ENCODE results near the gene XKR7. TPM values are rescaled to one million over a fixed set of nuclear protein-coding genes. Genes with fewer than 3 reads are reported as not detected.

The XKR7 gene
- total RNA-seq, 2 donors from 2014 or later, result not detected

DNA sequence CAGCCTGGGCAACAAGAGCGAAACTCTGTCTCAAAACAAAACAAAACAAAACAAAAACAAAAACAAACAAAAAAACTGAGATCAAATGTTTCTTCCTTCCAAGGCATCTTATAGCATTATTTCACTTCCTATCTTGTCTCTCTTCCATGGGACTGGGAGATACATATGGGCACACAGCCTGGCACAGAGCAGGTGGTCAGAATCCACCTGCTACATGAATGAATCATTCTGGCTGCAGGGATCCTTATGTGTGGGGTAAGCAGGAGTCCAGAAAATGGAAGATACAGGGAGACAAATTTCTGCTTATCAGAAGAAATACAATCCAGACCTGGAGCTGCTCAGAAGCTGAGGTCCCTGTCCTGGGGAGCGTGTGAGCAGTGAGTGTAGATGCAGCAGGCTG, 24.1 kb downstream of the XKR7 start:
- Mint-ChIP-seq H3K27me3 (ENCODE audit: low read depth) (peaks cover 35% of the 10 kb centered on the region), H3K4me3 (no peak overlapping the region), H3K4me1 (ENCODE audit: low read depth) (peaks cover 14% of the 10 kb centered on the region), H3K36me3 (ENCODE audit: insufficient read depth in 2 of 2) (no peaks in the 10 kb centered on the region), H3K9me3 (no peaks in the 10 kb centered on the region), H3K27ac (no peak overlapping the region)
- DNase-seq, result no peak
- no peak for ATAC-seq (replicated peaks in 1 of 2)

DNA sequence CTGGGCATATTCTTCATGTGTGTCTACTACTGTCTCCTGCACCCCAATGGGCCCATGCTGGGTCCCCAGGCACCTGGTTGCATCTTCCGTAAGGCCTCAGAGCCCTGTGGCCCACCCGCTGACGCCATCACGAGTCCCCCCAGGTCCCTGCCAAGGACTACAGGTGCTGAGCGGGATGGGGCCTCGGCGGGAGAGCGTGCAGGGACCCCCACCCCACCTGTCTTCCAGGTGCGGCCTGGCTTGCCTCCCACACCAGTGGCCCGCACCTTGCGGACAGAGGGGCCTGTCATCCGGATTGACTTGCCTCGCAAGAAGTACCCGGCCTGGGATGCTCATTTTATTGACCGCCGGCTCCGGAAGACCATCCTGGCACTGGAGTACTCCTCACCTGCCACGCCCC, 29.0 kb downstream of the XKR7 start:
- Mint-ChIP-seq H3K4me3 (no peak overlapping the region), H3K4me1 (ENCODE audit: low read depth) (peaks cover 9% of the 10 kb centered on the region), H3K36me3 (ENCODE audit: insufficient read depth in 2 of 2) (no peaks in the 10 kb centered on the region), H3K27ac (no peak overlapping the region), H3K27me3 (ENCODE audit: low read depth) (peaks cover 35% of the 10 kb centered on the region), H3K9me3 (no peaks in the 10 kb centered on the region)
- no peak for ATAC-seq (replicated peaks in 1 of 2)
- DNase-seq, result no peak

DNA sequence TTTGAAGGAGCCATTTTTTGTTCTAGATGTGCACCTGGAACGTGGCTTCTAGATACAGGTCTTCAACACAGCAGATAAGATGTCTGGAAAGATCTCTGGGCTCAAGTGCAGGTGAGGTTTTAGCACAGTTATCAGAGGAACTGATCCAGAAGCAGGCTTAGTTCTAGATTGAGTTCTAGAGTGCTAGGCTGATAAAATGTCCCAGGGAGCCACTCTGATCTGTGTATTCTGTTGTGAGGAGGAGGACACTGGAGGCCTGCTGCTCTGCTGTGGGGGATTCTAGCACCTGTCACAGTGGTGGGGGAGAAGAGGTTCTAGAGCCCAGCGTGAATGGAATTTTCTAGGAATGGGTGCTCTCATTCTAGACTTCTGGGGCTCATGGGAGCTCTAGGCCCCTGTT, 30.3 kb downstream of the XKR7 start:
- peaks cover 32% of the 10 kb centered on the region for H3K27me3 Mint-ChIP-seq (ENCODE audit: low read depth)

DNA sequence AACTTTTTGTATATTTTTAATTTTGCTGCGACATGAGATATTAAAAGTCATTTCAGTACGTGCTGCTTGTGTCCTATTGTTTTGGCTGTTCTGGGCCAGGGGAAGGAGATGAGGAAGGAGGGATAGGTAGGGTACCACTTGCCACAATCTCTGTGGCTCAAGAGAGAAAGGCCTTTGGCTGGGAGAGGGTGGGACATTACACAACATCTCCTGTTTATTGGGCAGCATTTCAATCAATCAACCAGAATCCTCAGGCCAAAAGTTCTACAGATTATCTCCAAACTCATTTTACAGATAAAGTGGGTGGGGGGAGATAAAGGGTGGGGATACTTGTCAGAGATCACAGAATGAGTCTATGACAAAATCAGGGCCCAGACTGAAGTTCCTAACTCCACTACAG, 35.4 kb downstream of the XKR7 start:
- no peak for DNase-seq
- ATAC-seq (replicated peaks in 1 of 2), result no peak
- no peak overlapping the region for H3K27ac Mint-ChIP-seq
- no peaks in the 10 kb centered on the region for H3K9me3 Mint-ChIP-seq
- H3K4me1 Mint-ChIP-seq (ENCODE audit: low read depth), result no peaks in the 10 kb centered on the region
- H3K27me3 Mint-ChIP-seq (ENCODE audit: low read depth), result peaks cover 10% of the 10 kb centered on the region
- no peak overlapping the region for H3K4me3 Mint-ChIP-seq
- no peaks in the 10 kb centered on the region for H3K36me3 Mint-ChIP-seq (ENCODE audit: insufficient read depth in 2 of 2)

More for the DNA sequence above, 30.3 kb downstream of the XKR7 start:
- H3K27ac Mint-ChIP-seq, result no peak overlapping the region
- ATAC-seq (replicated peaks in 1 of 2) (no peak), DNase-seq (no peak)
- H3K9me3 Mint-ChIP-seq, result no peaks in the 10 kb centered on the region
- H3K36me3 Mint-ChIP-seq (ENCODE audit: insufficient read depth in 2 of 2), result no peaks in the 10 kb centered on the region
- H3K4me1 Mint-ChIP-seq (ENCODE audit: low read depth), result peaks cover 9% of the 10 kb centered on the region
- no peak overlapping the region for H3K4me3 Mint-ChIP-seq

DNA sequence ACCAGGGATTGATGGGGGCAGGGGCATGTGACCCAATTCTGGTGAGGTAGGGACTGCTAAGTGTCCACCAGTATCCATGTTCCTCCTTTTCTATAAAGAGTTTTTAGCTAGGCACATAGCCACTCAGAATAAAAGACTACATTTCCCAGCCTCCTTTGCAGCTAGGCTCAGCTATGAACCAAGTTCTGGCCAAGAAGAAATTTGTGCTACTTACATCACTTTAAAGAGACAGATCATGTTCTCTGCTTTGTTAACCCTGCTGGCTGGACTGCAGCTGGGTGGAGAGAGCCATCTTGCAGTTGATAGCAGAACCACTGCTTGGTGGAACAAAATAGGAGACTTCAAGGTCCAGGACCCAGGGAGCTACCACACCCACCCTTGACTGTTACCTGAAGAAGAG, 37.0 kb downstream of the XKR7 start:
- Mint-ChIP-seq H3K9me3 (no peaks in the 10 kb centered on the region), H3K27me3 (ENCODE audit: low read depth) (peaks cover 14% of the 10 kb centered on the region), H3K27ac (no peak overlapping the region), H3K36me3 (ENCODE audit: insufficient read depth in 2 of 2) (no peaks in the 10 kb centered on the region), H3K4me3 (no peak overlapping the region), H3K4me1 (ENCODE audit: low read depth) (no peaks in the 10 kb centered on the region)
- DNase-seq (no peak), ATAC-seq (replicated peaks in 1 of 2) (no peak)

DNA sequence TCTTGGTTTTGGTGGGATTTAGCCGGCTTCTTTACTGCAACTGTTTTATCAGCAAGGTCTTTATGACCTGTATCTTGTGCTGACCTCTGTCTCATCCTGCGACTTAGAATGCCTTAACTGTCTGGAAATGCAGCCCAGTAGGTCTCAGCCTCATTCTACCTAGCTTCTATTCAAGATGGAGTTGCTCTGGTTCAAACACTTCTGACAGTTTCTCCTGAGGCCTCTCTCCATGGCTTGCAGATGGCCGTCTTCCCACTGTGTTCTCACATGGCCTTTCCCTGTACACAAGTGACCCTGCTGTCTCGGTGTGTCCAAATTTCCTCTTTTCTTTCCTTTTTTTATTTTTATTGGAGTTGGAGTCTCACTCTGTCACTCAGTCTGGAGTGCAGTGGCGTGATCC, 38.1 kb downstream of the XKR7 start:
- ATAC-seq (replicated peaks in 1 of 2) (no peak), DNase-seq (no peak)
- peaks cover 14% of the 10 kb centered on the region for H3K27me3 Mint-ChIP-seq (ENCODE audit: low read depth)
- H3K4me1 Mint-ChIP-seq (ENCODE audit: low read depth), result no peaks in the 10 kb centered on the region
- H3K4me3 Mint-ChIP-seq, result no peak overlapping the region
- no peak overlapping the region for H3K27ac Mint-ChIP-seq
- H3K36me3 Mint-ChIP-seq (ENCODE audit: insufficient read depth in 2 of 2), result no peaks in the 10 kb centered on the region
- no peaks in the 10 kb centered on the region for H3K9me3 Mint-ChIP-seq

DNA sequence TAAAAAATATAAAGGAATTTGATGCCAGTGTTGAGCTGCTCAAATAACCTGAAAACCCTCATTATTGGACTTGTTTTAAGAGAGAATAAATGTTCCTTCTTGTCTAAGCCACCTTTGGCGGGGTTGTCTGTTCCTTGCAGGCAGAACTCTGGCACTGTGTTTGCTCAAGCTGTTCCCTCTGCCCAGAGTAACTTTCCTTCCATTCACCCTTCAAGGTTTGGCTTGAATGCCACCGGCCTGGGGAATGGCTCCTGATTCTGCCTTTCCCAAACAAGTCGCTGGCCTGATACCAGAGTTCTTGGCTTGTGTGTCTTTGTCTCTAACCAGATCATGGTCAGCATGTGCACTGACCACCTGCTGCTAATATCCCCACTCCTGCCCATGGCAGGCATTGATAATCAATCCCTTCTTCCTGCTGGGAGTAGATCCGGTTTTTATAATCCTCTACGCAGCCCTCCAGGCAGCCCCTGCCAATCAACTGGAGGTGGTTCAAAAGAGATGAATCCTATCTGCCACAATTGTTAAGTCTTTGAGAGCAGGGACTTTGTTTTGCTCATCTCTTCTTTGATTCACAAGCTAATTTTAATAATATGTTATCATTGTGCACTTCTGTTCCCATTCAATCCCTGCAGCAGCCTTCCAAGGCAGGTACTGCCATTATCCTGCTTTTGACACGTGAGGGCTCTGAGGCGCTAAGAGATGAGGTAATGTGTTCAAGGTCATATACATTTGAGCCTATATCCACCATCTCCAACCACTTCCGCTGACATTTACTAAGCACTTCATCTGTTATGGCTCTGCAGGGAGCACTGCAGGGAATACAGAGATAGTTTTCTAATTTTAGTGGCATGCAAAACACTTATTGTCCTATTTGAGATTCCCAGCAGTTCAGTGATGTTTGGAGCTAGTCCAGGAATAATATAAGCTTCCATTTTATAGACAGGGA, 39.2 kb downstream of the XKR7 start:
- Mint-ChIP-seq H3K27me3 (ENCODE audit: low read depth) (peaks cover 14% of the 10 kb centered on the region), H3K27ac (no peak overlapping the region)

DNA sequence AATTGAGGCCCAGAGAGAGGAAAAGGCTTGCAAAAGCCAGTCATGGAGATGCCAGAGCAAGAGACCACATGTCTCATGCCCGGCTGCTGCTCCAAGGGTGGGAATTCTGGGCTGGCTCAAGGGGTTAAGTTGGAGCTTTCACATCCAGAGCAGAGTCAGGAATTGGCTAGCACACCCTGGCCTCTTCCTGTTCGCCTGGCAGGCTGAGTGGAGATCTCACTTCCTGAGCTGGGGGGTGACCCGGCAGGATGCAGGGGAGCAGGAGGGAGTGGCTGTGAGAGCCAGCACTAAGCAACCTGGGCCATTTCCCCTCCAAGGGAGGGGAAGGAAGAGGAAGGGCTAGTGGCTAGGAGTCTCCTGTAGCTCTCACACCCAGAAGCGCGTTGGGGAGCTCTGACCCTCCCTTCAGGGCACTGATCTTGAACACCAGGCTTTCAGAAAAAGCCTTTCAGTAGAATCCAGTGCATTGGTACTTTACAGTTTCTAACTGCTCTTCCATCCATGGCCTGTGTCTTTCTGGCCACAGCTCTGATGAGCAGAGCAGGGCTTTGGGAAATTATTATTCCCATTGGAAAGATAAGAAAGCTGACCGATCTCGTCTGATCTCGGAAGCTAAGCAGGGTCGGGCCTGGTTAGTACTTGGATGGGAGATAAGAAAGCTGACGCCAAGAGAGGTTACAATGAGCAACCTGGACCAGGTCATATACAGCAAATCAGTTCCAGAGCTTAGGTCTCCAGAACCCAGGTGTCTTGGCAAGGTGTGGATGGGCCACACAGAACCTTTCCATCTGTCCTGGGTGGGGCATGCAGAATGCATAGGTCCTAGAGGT, 40.1 kb downstream of the XKR7 start:
- no peak overlapping the region for H3K27ac Mint-ChIP-seq
- no peaks in the 10 kb centered on the region for H3K4me1 Mint-ChIP-seq (ENCODE audit: low read depth)
- H3K9me3 Mint-ChIP-seq, result no peaks in the 10 kb centered on the region
- ATAC-seq (replicated peaks in 1 of 2) (no peak), DNase-seq (no peak)
- peaks cover 14% of the 10 kb centered on the region for H3K27me3 Mint-ChIP-seq (ENCODE audit: low read depth)
- no peaks in the 10 kb centered on the region for H3K36me3 Mint-ChIP-seq (ENCODE audit: insufficient read depth in 2 of 2)
- no peak overlapping the region for H3K4me3 Mint-ChIP-seq

More for the DNA sequence above, 39.2 kb downstream of the XKR7 start:
- DNase-seq, result no peak
- Mint-ChIP-seq H3K9me3 (no peaks in the 10 kb centered on the region), H3K36me3 (ENCODE audit: insufficient read depth in 2 of 2) (no peaks in the 10 kb centered on the region), H3K4me3 (no peak overlapping the region), H3K4me1 (ENCODE audit: low read depth) (no peaks in the 10 kb centered on the region)
- ATAC-seq (replicated peaks in 1 of 2), result no peak

DNA sequence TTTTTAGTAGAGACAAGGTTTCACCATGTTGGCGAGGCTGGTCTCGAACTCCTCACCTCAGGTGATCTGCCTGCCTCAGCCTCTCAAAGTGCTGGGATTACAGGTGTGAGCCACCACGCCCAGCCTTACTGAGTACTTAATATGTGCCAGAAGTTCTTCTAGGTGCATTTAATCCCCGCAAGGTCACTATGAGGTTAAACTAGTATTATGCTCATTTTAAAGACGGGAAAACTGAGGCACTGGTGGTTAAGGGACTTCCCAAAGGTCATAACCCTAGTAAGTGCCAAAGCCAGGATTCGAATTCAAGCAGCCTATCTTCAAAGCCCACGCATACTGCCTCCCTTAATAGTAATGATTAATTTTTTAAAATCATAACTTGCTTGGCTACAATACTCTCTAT, 41.6 kb downstream of the XKR7 start:
- Mint-ChIP-seq H3K4me1 (ENCODE audit: low read depth) (no peaks in the 10 kb centered on the region), H3K4me3 (no peak overlapping the region), H3K36me3 (ENCODE audit: insufficient read depth in 2 of 2) (no peaks in the 10 kb centered on the region), H3K27me3 (ENCODE audit: low read depth) (peaks cover 14% of the 10 kb centered on the region), H3K27ac (no peak overlapping the region), H3K9me3 (no peaks in the 10 kb centered on the region)
- ATAC-seq (replicated peaks in 1 of 2), result no peak
- no peak for DNase-seq

DNA sequence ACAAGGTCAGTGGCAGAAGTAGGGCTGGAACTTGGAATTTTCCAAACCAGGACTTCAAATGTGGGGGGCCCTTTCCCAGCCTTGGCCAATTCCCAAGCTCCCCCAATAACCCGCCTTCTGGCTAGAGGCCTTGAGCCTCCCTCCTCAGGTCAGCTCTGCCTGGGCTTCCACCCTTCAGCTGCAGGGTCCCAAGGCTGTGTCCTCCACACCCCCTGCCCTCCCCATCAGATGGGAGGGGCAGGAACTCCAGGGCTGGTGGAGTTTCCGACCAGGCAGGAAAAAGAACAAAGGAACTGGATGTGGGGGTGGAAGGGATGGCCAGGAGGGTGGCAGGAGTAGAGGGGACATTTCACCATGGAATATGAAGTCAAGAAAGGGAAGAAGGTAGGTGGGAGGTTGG, 42.1 kb downstream of the XKR7 start, which contains the start of gene CCM2L:
TSS of gene CCM2L (plus strand) at position 338 of the 400 bp plus-strand sequence. CDS start at position 355, 17 bp downstream.
- no peak for ATAC-seq (replicated peaks in 1 of 2)
- H3K27ac Mint-ChIP-seq, result no peak within 1 kb of the TSS
- H3K27me3 Mint-ChIP-seq (ENCODE audit: low read depth), result peaks cover 14% of the 10 kb centered on the region

DNA sequence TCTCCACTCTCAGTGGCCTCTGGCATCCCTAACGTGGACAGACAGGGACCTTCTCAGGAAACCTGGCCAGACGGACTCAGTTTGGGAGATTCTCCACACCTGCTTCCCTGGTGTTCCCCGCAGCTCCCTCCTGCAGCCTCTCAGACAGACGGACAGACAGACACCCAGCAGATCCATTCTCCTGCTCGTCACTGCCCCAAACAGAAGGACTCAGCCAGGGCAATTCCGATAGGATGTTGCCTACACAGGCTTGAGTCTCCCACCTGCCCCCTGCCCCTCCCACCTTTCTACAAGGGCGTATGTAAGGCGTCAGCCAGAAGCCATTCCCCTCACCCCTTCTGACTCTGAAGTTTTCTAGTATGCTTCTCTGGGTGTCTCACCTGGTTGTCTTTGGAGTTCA, 42.7 kb downstream of the XKR7 start:
- peaks cover 14% of the 10 kb centered on the region for H3K27me3 Mint-ChIP-seq (ENCODE audit: low read depth)
- ATAC-seq (replicated peaks in 1 of 2), result no peak
- no peaks in the 10 kb centered on the region for H3K36me3 Mint-ChIP-seq (ENCODE audit: insufficient read depth in 2 of 2)
- H3K4me1 Mint-ChIP-seq (ENCODE audit: low read depth), result no peaks in the 10 kb centered on the region
- no peak overlapping the region for H3K4me3 Mint-ChIP-seq
- H3K27ac Mint-ChIP-seq, result no peak overlapping the region
- H3K9me3 Mint-ChIP-seq, result no peaks in the 10 kb centered on the region
- DNase-seq, result no peak

More for the DNA sequence above, 42.1 kb downstream of the XKR7 start, which contains the start of gene CCM2L:
- Mint-ChIP-seq H3K9me3 (no peaks in the 10 kb centered on the region), H3K36me3 (ENCODE audit: insufficient read depth in 2 of 2) (no peaks in the 10 kb centered on the region), H3K4me3 (no peak within 1 kb of the TSS), H3K4me1 (ENCODE audit: low read depth) (no peaks in the 10 kb centered on the region)
- no peak for DNase-seq

DNA sequence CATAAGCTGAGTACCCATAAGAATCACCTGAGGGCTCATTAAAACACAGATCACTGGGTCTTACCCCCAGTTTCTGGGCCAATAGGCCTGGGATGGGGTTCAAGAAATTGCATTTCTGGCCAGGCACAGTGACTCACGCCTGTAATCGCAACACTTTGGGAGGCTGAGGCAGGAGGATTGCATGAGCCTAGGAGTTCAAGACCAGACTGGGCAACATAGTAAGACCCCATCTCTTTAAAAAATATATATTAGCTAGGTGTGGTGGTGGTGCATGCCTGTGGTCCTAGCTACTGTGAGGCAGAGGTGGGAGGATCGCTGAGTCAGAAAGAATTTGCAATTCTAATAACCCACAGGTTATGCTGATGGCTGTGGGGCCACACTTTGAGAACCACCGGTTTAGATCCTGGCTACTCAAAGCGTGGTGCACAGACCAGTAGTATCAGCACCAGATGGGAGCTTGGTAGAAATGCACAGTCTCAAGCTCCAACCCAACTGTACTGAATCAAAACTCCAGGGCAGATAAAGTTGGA, 44.3 kb downstream of the XKR7 start:
- Mint-ChIP-seq H3K4me1 (ENCODE audit: low read depth) (no peaks in the 10 kb centered on the region), H3K4me3 (no peak overlapping the region), H3K36me3 (ENCODE audit: insufficient read depth in 2 of 2) (no peaks in the 10 kb centered on the region), H3K9me3 (no peaks in the 10 kb centered on the region), H3K27ac (no peak overlapping the region), H3K27me3 (ENCODE audit: low read depth) (peaks cover 21% of the 10 kb centered on the region)
- DNase-seq (no peak), ATAC-seq (replicated peaks in 1 of 2) (no peak)

DNA sequence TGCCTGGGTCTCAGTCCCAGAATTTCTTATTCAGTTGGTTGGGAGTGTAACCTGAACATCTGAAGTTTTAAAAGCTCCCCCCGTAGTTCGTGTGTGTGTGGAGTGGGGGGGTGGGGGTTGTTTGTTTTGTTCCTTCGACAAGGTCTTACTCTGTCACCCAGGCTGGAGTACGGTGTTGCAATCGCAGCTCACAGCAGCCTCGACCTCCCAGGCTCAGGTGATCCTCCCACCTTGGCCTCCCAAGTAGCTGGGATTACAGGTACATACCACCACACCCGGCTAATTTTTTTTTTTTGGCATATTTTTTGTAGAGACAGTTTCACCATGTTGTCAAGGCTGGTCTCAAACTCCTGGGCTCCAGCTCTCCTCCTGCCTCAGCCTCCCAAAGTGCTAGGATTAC, 45.4 kb downstream of the XKR7 start:
- Mint-ChIP-seq H3K9me3 (no peaks in the 10 kb centered on the region), H3K27ac (no peak overlapping the region), H3K4me3 (no peak overlapping the region), H3K36me3 (ENCODE audit: insufficient read depth in 2 of 2) (no peaks in the 10 kb centered on the region), H3K4me1 (ENCODE audit: low read depth) (peaks cover 9% of the 10 kb centered on the region), H3K27me3 (ENCODE audit: low read depth) (peaks cover 19% of the 10 kb centered on the region)
- ATAC-seq (replicated peaks in 1 of 2), result no peak
- no peak for DNase-seq
